ENCODE results near the gene DNASE1L3. TPM values are rescaled to one million over a fixed set of nuclear protein-coding genes. Genes with fewer than 3 reads are reported as not detected.

DNASE1L3 gene
- total and polyA plus RNA-seq, 2 of the 13 experiments (the other 11 are each of a cell fraction or from before 2014, with no cell fraction given), result 0.86 to 1.7 TPM

GRCh38 chr3:58180940-58181587 is 29.7 kb downstream of the DNASE1L3 start (continued):
- no peak for TF ChIP-seq ZSCAN25 (CRISPR knock-in tag; IDR thresholded peaks at IDR 0.05)
- TF ChIP-seq BCL6 (CRISPR knock-in tag; IDR thresholded peaks at IDR 0.05), result no peak
- no peak for TF ChIP-seq ZNF546 (CRISPR knock-in tag; conservative IDR thresholded peaks at IDR 0.05)
- no peak for TF ChIP-seq HNRNPH1 (optimal IDR thresholded peaks at IDR 0.05; ENCODE audit: low read depth, low read length)
- no peak for TF ChIP-seq ZNF33A (CRISPR knock-in tag; IDR thresholded peaks at IDR 0.05; ENCODE audit: borderline replicate concordance)
- no peak; the same call in 1 of the 2 replicates for TF ChIP-seq ADNP (CRISPR knock-in tag; IDR thresholded peaks at IDR 0.05)
- TF ChIP-seq ELK4 (CRISPR knock-in tag; IDR thresholded peaks at IDR 0.05; ENCODE audit: borderline replicate concordance), result no peak
- no peak for TF ChIP-seq ZFP62 (CRISPR knock-in tag; IDR thresholded peaks at IDR 0.05)
- TF ChIP-seq MBD4 (IDR thresholded peaks at IDR 0.05; ENCODE audit: borderline replicate concordance, low read length), result no peak
- TF ChIP-seq REPIN1 (CRISPR knock-in tag; IDR thresholded peaks at IDR 0.05; ENCODE audit: borderline replicate concordance, low read depth), result no peak
- TF ChIP-seq, protein P1, sequence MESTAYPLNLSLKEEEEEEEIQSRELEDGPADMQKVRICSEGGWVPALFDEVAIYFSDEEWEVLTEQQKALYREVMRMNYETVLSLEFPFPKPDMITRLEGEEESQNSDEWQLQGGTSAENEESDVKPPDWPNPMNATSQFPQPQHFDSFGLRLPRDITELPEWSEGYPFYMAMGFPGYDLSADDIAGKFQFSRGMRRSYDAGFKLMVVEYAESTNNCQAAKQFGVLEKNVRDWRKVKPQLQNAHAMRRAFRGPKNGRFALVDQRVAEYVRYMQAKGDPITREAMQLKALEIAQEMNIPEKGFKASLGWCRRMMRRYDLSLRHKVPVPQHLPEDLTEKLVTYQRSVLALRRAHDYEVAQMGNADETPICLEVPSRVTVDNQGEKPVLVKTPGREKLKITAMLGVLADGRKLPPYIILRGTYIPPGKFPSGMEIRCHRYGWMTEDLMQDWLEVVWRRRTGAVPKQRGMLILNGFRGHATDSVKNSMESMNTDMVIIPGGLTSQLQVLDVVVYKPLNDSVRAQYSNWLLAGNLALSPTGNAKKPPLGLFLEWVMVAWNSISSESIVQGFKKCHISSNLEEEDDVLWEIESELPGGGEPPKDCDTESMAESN (CRISPR knock-in tag; conservative IDR thresholded peaks at IDR 0.05), result no peak
- no peak for TF ChIP-seq AGO1 (IDR thresholded peaks at IDR 0.05; ENCODE audit: low read depth, low read length, poor library complexity, severe bottlenecking)
- TF ChIP-seq MYC (CRISPR knock-in tag; IDR thresholded peaks at IDR 0.05; ENCODE audit: borderline replicate concordance), result no peak
- TF ChIP-seq, protein P2, sequence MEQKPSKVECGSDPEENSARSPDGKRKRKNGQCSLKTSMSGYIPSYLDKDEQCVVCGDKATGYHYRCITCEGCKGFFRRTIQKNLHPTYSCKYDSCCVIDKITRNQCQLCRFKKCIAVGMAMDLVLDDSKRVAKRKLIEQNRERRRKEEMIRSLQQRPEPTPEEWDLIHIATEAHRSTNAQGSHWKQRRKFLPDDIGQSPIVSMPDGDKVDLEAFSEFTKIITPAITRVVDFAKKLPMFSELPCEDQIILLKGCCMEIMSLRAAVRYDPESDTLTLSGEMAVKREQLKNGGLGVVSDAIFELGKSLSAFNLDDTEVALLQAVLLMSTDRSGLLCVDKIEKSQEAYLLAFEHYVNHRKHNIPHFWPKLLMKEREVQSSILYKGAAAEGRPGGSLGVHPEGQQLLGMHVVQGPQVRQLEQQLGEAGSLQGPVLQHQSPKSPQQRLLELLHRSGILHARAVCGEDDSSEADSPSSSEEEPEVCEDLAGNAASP (CRISPR knock-in tag; IDR thresholded peaks at IDR 0.05; ENCODE audit: borderline replicate concordance), result no peak
- TF ChIP-seq ZNF563 (CRISPR knock-in tag; IDR thresholded peaks at IDR 0.05), result no peak
- TF ChIP-seq TOE1 (CRISPR knock-in tag; IDR thresholded peaks at IDR 0.05), result no peak
- TF ChIP-seq ZNF33B (CRISPR knock-in tag; IDR thresholded peaks at IDR 0.05), result no peak
- TF ChIP-seq, protein P3, sequence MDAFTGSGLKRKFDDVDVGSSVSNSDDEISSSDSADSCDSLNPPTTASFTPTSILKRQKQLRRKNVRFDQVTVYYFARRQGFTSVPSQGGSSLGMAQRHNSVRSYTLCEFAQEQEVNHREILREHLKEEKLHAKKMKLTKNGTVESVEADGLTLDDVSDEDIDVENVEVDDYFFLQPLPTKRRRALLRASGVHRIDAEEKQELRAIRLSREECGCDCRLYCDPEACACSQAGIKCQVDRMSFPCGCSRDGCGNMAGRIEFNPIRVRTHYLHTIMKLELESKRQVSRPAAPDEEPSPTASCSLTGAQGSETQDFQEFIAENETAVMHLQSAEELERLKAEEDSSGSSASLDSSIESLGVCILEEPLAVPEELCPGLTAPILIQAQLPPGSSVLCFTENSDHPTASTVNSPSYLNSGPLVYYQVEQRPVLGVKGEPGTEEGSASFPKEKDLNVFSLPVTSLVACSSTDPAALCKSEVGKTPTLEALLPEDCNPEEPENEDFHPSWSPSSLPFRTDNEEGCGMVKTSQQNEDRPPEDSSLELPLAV (CRISPR knock-in tag; conservative IDR thresholded peaks at IDR 0.05; ENCODE audit: low read depth), result no peak
- TF ChIP-seq UBTF (CRISPR knock-in tag; IDR thresholded peaks at IDR 0.05), result no peak
- TF ChIP-seq ZNF260 (CRISPR knock-in tag; IDR thresholded peaks at IDR 0.05; ENCODE audit: borderline replicate concordance, low read depth), result no peak
- TF ChIP-seq, protein P4, sequence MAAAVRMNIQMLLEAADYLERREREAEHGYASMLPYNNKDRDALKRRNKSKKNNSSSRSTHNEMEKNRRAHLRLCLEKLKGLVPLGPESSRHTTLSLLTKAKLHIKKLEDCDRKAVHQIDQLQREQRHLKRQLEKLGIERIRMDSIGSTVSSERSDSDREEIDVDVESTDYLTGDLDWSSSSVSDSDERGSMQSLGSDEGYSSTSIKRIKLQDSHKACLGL (CRISPR knock-in tag; IDR thresholded peaks at IDR 0.05), result no peak
